ENCODE measurements around the gene CENPX. TPM values are rescaled to one million over a fixed set of nuclear protein-coding genes. Genes with fewer than 3 reads are reported as not detected.
A peak's percentile ranks its signal among the peaks of the same experiment; 100 is the strongest.

The CENPX gene
- total and polyA plus RNA-seq, 2 donors (not counting 3 experiments of a cell fraction or from before 2014, with no cell fraction given), result 56.2 to 67.2 TPM

- peak overlapping the region; percentile 19 for H3K27ac ChIP-seq (ENCODE audit: insufficient read depth, low read depth, low read length)
- no peaks in the 10 kb centered on the region for H3K9me3 ChIP-seq (replicated peaks; ENCODE audit: control insufficient read depth, insufficient read depth, low read length)
- intact Hi-C loops (cut with micrococcal nuclease) (loop anchor here (5.0 kb wide), 1 partner anchor 77 kb away; the partner anchor contains the start of gene MAFG), dilution Hi-C loops (cut with MboI; ENCODE audit: extremely low pct_ligation_motif_present, low sequenced_read_pairs) (no loop called here)
- H3K4me3 ChIP-seq (replicated peaks in 1 of 3; ENCODE audit: insufficient read depth in 1 of 3, low read depth in 1 of 3, low read length in 3 of 3), result no peak overlapping the region
- no peaks in the 10 kb centered on the region for H3K9me1 ChIP-seq (replicated peaks; ENCODE audit: control insufficient read depth, extremely low read depth, insufficient read depth, low read length)
- H2AFZ ChIP-seq (ENCODE audit: low read depth, low read length), result no peak overlapping the region
- H3K36me3 ChIP-seq (ENCODE audit: control insufficient read depth in 2 of 2, extremely low read depth in 1 of 2, insufficient read depth in 2 of 2, low read length in 2 of 2), result no peaks in the 10 kb centered on the region
- H4K20me1 ChIP-seq (replicated peaks; ENCODE audit: control insufficient read depth, extremely low read depth, insufficient read depth, low read length), result no peaks in the 10 kb centered on the region
- FAIRE-seq (no peak), DNase-seq (ENCODE audit: low read depth, low spot score) (no peak)
- CTCF ChIA-PET, result interaction anchor here (1.1 to 3.5 kb wide), 8 partner anchors 9 to 45 kb away, joined by 3 to 30 read pairs (median 6); partner anchors contain the start of genes CENPX, DCXR and LRRC45
- TF ChIP-seq MYC (IDR thresholded peaks at IDR 0.05; ENCODE audit: low read depth, low read length) (no peak), EZH2 (IDR thresholded peaks at IDR 0.05; ENCODE audit: borderline replicate concordance, low read depth, low read length, severe bottlenecking) (no peak), POLR2A (IDR thresholded peaks at IDR 0.05; ENCODE audit: low read depth, low read length) (no peak), GATA2 (IDR thresholded peaks at IDR 0.05; ENCODE audit: insufficient read depth, insufficient read length, low read depth, low read length) (no peak), CTCF (IDR thresholded peaks at IDR 0.05; ENCODE audit: extremely low read depth in 1 of 2, insufficient read depth in 1 of 2, low read depth in 1 of 2, low read length in 2 of 2) (no peak), FOS (IDR thresholded peaks at IDR 0.05; ENCODE audit: borderline replicate concordance, insufficient read depth, low read length) (no peak)
- TF ChIP-seq, protein P1, sequence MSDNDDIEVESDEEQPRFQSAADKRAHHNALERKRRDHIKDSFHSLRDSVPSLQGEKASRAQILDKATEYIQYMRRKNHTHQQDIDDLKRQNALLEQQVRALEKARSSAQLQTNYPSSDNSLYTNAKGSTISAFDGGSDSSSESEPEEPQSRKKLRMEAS (IDR thresholded peaks at IDR 0.05; ENCODE audit: insufficient read depth, insufficient read length), result no peak
- no peak overlapping the region for H3K9ac ChIP-seq (replicated peaks; ENCODE audit: extremely low read depth, insufficient read depth, low read length)
- H3K4me2 ChIP-seq (ENCODE audit: insufficient read depth, low read length), result no peak overlapping the region
- POLR2A ChIA-PET, result no interaction called here
- H3K79me2 ChIP-seq (ENCODE audit: control insufficient read depth, insufficient read depth, low read length), result no peaks in the 10 kb centered on the region
- H3K27me3 ChIP-seq (ENCODE audit: control insufficient read depth in 2 of 2, insufficient read depth in 2 of 2, low read length in 2 of 2), result no peaks in the 10 kb centered on the region
- peaks cover 13% of the 10 kb centered on the region for H3K4me1 ChIP-seq (ENCODE audit: control insufficient read depth, extremely low read depth, insufficient read depth, low read length)
- no TSS peak for BruUV-seq (replicated peaks)
These were observed 17.9 kb downstream of the CENPX start for GRCh38 chr17:82004517-82005455.
